HEK293 (cell line): ENCODE measurements around the gene VKORC1L1.

Experiments used
- AEBP2 ChIP-seq: fragments of 450-650 bp; formaldehyde crosslinking; IDR thresholded peaks from 2 replicates; pipeline ENCODE4 v1.5.1; 2016; ENCODE audit warnings: missing biosample characterization, missing genetic modification characterization, borderline replicate concordance
- GLIS1 ChIP-seq: fragments of 450-650 bp; formaldehyde crosslinking; IDR thresholded peaks from 2 replicates; pipeline ENCODE4 v1.5.1; 2016; ENCODE audit warnings: missing biosample characterization, missing genetic modification characterization
- HOXC10 ChIP-seq: sonication (generic); formaldehyde crosslinking; IDR thresholded peaks from 2 replicates; pipeline ENCODE4 v1.8.1; 2023; ENCODE audit warnings: mild to moderate bottlenecking, missing genetic modification reagents
- KLF1 ChIP-seq: fragments of 450-650 bp; formaldehyde crosslinking; IDR thresholded peaks from 2 replicates; pipeline ENCODE4 v1.5.1; 2016; ENCODE audit warnings: missing biosample characterization, missing genetic modification characterization
- KLF10 ChIP-seq: fragments of 450-650 bp; IDR thresholded peaks from 2 replicates; pipeline ENCODE4 v1.5.1; 2018; ENCODE audit warnings: missing biosample characterization, mild to moderate bottlenecking, missing genetic modification characterization
- KLF8 ChIP-seq: fragments of 450-650 bp; formaldehyde crosslinking; IDR thresholded peaks from 2 replicates; pipeline ENCODE4 v1.5.1; 2016; ENCODE audit warnings: missing biosample characterization, missing genetic modification characterization
- SP3 ChIP-seq: fragments of 450-650 bp; formaldehyde crosslinking; IDR thresholded peaks from 2 replicates; pipeline ENCODE4 v1.5.1; 2016; ENCODE audit warnings: missing biosample characterization, missing genetic modification characterization
- SP7 ChIP-seq: fragments of 450-650 bp; formaldehyde crosslinking; IDR thresholded peaks from 2 replicates; pipeline ENCODE4 v1.5.1; 2016; ENCODE audit warnings: missing biosample characterization, missing genetic modification characterization
- TRIM28 ChIP-seq: IDR thresholded peaks from 2 replicates; pipeline ENCODE4 v1.6.1; 2011; ENCODE audit warnings: low read length, control low read depth, borderline replicate concordance
- ZBTB1 ChIP-seq: fragments of 450-650 bp; formaldehyde crosslinking; IDR thresholded peaks from 2 replicates; pipeline ENCODE4 v1.5.1; 2016; ENCODE audit warnings: missing biosample characterization, missing genetic modification characterization
- ZBTB44 ChIP-seq: fragments of 450-650 bp; IDR thresholded peaks from 2 replicates; pipeline ENCODE4 v1.5.1; 2018; ENCODE audit warnings: missing biosample characterization, mild to moderate bottlenecking, missing genetic modification characterization
- ZBTB8A ChIP-seq: fragments of 450-650 bp; formaldehyde crosslinking; IDR thresholded peaks from 2 replicates; pipeline ENCODE4 v1.5.1; 2016; ENCODE audit warnings: missing biosample characterization, missing genetic modification characterization
- ZNF133 ChIP-seq: fragments of 450-650 bp; formaldehyde crosslinking; IDR thresholded peaks from 2 replicates; pipeline ENCODE4 v1.5.1; 2016; ENCODE audit warnings: missing biosample characterization, missing genetic modification characterization
- ZNF184 ChIP-seq: fragments of 450-650 bp; IDR thresholded peaks from 2 replicates; pipeline ENCODE4 v1.5.1; 2018; ENCODE audit warnings: missing biosample characterization, mild to moderate bottlenecking, missing genetic modification characterization
- ZNF19 ChIP-seq: fragments of 450-650 bp; formaldehyde crosslinking; IDR thresholded peaks from 2 replicates; pipeline ENCODE4; 2016; ENCODE audit warnings: missing biosample characterization, missing genetic modification characterization, low read depth
- ZNF239 ChIP-seq: fragments of 450-650 bp; formaldehyde crosslinking; IDR thresholded peaks from 2 replicates; pipeline ENCODE4 v1.5.1; 2016; ENCODE audit warnings: missing biosample characterization, missing genetic modification characterization
- ZNF302 ChIP-seq: fragments of 450-650 bp; formaldehyde crosslinking; IDR thresholded peaks from 2 replicates; pipeline ENCODE4 v1.5.1; 2016; ENCODE audit warnings: missing biosample characterization, missing genetic modification characterization, low read depth
- ZNF341 ChIP-seq: fragments of 450-650 bp; formaldehyde crosslinking; IDR thresholded peaks from 2 replicates; pipeline ENCODE4; 2016; ENCODE audit warnings: low read depth, missing biosample characterization, missing genetic modification characterization
- ZNF350 ChIP-seq: fragments of 450-650 bp; formaldehyde crosslinking; IDR thresholded peaks from 2 replicates; pipeline ENCODE4 v1.5.0; 2017; ENCODE audit warnings: missing biosample characterization, mild to moderate bottlenecking, missing genetic modification characterization
- ZNF398 ChIP-seq: fragments of 450-650 bp; formaldehyde crosslinking; IDR thresholded peaks from 2 replicates; pipeline ENCODE4 v1.5.1; 2017; ENCODE audit warnings: missing biosample characterization, missing genetic modification characterization
- ZNF426 ChIP-seq: fragments of 450-650 bp; formaldehyde crosslinking; IDR thresholded peaks from 2 replicates; pipeline ENCODE4 v1.5.1; 2017; ENCODE audit warnings: missing biosample characterization, missing genetic modification characterization, mild to moderate bottlenecking, inconsistent platforms, moderate library complexity
- ZNF518A ChIP-seq: fragments of 450-650 bp; formaldehyde crosslinking; conservative IDR thresholded peaks from 2 replicates; pipeline ENCODE4 v1.5.1; 2016; ENCODE audit warnings: low read depth, missing biosample characterization, missing genetic modification characterization
- ZNF530 ChIP-seq: fragments of 450-650 bp; formaldehyde crosslinking; IDR thresholded peaks from 2 replicates; pipeline ENCODE4 v1.5.1; 2016; ENCODE audit warnings: low read depth, missing biosample characterization, missing genetic modification characterization
- ZNF548 ChIP-seq: fragments of 450-650 bp; formaldehyde crosslinking; IDR thresholded peaks from 2 replicates; pipeline ENCODE4 v1.5.1; 2016; ENCODE audit warnings: missing biosample characterization, missing genetic modification characterization
- ZNF596 ChIP-seq: fragments of 450-650 bp; IDR thresholded peaks from 2 replicates; pipeline ENCODE4 v1.5.0; 2018; ENCODE audit warnings: missing biosample characterization, mild to moderate bottlenecking, missing genetic modification characterization, moderate library complexity
- ZNF626 ChIP-seq: fragments of 450-650 bp; sonication (Bioruptor Pico); formaldehyde crosslinking; IDR thresholded peaks from 2 replicates; pipeline ENCODE4 v1.5.1; 2018; ENCODE audit warnings: missing biosample characterization, missing genetic modification characterization, inconsistent platforms
- ZNF785 ChIP-seq: fragments of 450-650 bp; formaldehyde crosslinking; IDR thresholded peaks from 2 replicates; pipeline ENCODE4 v1.5.1; 2016; ENCODE audit warnings: missing biosample characterization, missing genetic modification characterization

VKORC1L1 gene

GRCh38 chr7:65872776-65873581 lies at the start of gene VKORC1L1 (continued):
- no peak for TF ChIP-seq TRIM28
- no peak for TF ChIP-seq ZBTB8A (tag by site-specific recombination)
- TF ChIP-seq ZNF133 (tag by site-specific recombination), result no peak
- TF ChIP-seq ZNF239 (tag by site-specific recombination), result no peak
- TF ChIP-seq ZNF518A, result no peak
- TF ChIP-seq ZBTB44 (tag by site-specific recombination), result no peak
- 0 out of 2 replicates have a peak, but pooled peaks have one; percentile 10 for TF ChIP-seq GLIS1 (tag by site-specific recombination)
- TF ChIP-seq ZNF548 (tag by site-specific recombination), result no peak
- no peak for TF ChIP-seq ZNF530 (tag by site-specific recombination)
- TF ChIP-seq ZNF426, result no peak
- TF ChIP-seq KLF8 (tag by site-specific recombination), result peak; percentile 43; the same call in 1 of the 2 replicates
- TF ChIP-seq ZBTB1 (tag by site-specific recombination), result no peak
- no peak for TF ChIP-seq AEBP2 (tag by site-specific recombination)
- TF ChIP-seq SP7 (tag by site-specific recombination), result no peak
- TF ChIP-seq ZNF626 (tag by site-specific recombination), result no peak
- no peak for TF ChIP-seq ZNF785 (tag by site-specific recombination)
- TF ChIP-seq KLF1 (tag by site-specific recombination), result 0 out of 2 replicates have a peak, but pooled peaks have one; percentile 21
- TF ChIP-seq ZNF596, result no peak
- TF ChIP-seq KLF10, result peak; percentile 72
- no peak for TF ChIP-seq ZNF184
- no peak for TF ChIP-seq ZNF19 (tag by site-specific recombination)
- TF ChIP-seq ZNF350, result no peak
- 0 out of 2 replicates have a peak, but pooled peaks have one; percentile 9 for TF ChIP-seq ZNF341 (tag by site-specific recombination)
- TF ChIP-seq ZNF302 (tag by site-specific recombination), result no peak
- 0 out of 2 replicates have a peak, but pooled peaks have one; percentile 51 for TF ChIP-seq HOXC10 (CRISPR knock-in tag)
- peak; percentile 20; the same call in 1 of the 2 replicates for TF ChIP-seq ZNF398 (tag by site-specific recombination)
- TF ChIP-seq SP3, result peak; percentile 54
